ENCODE data around the gene NLGN4X.
"Not testable (repeated sequence)": the region's sequence is repeated elsewhere in the genome, so short reads cannot be mapped to it uniquely, and the experiment has no call there.

Gene NLGN4X

DNA sequence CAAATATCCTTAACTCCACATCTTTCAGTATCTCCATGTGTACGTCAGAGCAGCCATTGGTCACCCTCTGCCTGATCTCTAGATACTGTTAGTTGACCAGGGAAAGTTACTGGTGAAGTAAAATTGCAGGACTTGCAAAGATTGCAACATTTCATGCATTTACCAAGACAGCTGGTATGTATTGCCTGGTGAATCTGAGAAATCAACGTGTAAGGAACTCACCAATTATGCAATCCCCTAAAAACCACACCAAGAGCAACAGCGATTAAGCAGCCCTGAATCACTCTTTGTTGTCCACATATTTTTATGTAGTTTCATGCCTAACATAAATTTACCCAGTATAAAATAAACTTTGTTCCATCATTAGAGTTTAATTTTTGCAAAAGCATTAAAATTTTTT is 271.2 kb downstream of the NLGN4X start:
- H3K36me3 ChIP-seq (ENCODE audit: insufficient read depth, low read length), result no peaks in the 10 kb centered on the region
- peaks cover 3% of the 10 kb centered on the region; the same call in 1 of the 2 replicates for H3K4me1 ChIP-seq (ENCODE audit: insufficient read depth, low read length)
- no peaks in the 10 kb centered on the region for H3K27me3 ChIP-seq (ENCODE audit: insufficient read depth, low read length)
- H3K27ac ChIP-seq (ENCODE audit: low read depth, low read length), result no peak overlapping the region
- no peaks in the 10 kb centered on the region for H3K9me3 ChIP-seq (ENCODE audit: insufficient read depth, low read depth, low read length)
- H3K4me3 ChIP-seq (ENCODE audit: low read length), result no peak overlapping the region
- 97% methylated on average over 3 of the region's 3 CpGs for WGBS
- H3K9ac ChIP-seq (ENCODE audit: low read depth, low read length), result no peak overlapping the region

- Histone ChIP-seq H3K4me1 (ENCODE audit: insufficient read depth, low read length) (no peaks in the 10 kb centered on the region), H3K27ac (ENCODE audit: low read depth, low read length) (no peak overlapping the region), H3K27me3 (ENCODE audit: insufficient read depth, low read length) (no peaks in the 10 kb centered on the region), H3K36me3 (ENCODE audit: insufficient read depth, low read length) (no peaks in the 10 kb centered on the region), H3K4me3 (ENCODE audit: low read length) (no peak overlapping the region), H3K9ac (ENCODE audit: low read depth, low read length) (no peak overlapping the region), H3K9me3 (ENCODE audit: insufficient read depth, low read depth, low read length) (no peaks in the 10 kb centered on the region)
- WGBS, result 93% methylated on average over 6 of the region's 6 CpGs
Measured at GRCh38 chrX:5936438-5936837, 292.2 kb downstream of the NLGN4X start.

DNA sequence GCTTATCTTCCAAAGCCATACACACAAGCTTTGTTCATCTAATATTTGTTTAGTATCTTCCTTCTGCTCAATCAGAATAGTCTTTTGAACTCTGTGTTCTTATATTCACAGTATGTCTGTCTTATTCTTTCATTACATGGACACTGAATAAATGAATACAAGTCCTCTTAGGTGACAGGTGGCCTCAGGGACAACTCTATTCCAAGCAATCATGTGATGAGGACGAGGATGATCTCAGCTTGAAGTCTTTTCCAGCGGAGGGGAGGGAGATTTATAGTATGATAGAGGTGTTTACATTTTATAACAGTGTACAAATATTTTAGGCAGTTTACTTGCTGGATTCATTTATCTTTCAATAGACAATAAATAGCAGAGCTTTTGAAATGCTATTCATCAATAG is 300.4 kb downstream of the NLGN4X start:
- Histone ChIP-seq H3K36me3 (ENCODE audit: insufficient read depth, low read length) (no peaks in the 10 kb centered on the region), H3K27me3 (ENCODE audit: insufficient read depth, low read length) (no peaks in the 10 kb centered on the region), H3K9ac (ENCODE audit: low read depth, low read length) (no peak overlapping the region), H3K9me3 (ENCODE audit: insufficient read depth, low read depth, low read length) (no peaks in the 10 kb centered on the region), H3K4me3 (ENCODE audit: low read length) (no peak overlapping the region), H3K4me1 (ENCODE audit: insufficient read depth, low read length) (no peaks in the 10 kb centered on the region), H3K27ac (ENCODE audit: low read depth, low read length) (no peak overlapping the region)
- 100% methylated on average over 1 of the region's 2 CpGs for WGBS

GRCh38 chrX:5916945-5917344 is 311.7 kb downstream of the NLGN4X start:
- Histone ChIP-seq H3K36me3 (ENCODE audit: insufficient read depth, low read length) (no peaks in the 10 kb centered on the region), H3K27ac (ENCODE audit: low read depth, low read length) (no peak overlapping the region), H3K9me3 (ENCODE audit: insufficient read depth, low read depth, low read length) (no peaks in the 10 kb centered on the region), H3K9ac (ENCODE audit: low read depth, low read length) (no peak overlapping the region), H3K4me3 (ENCODE audit: low read length) (no peak overlapping the region), H3K27me3 (ENCODE audit: insufficient read depth, low read length) (no peaks in the 10 kb centered on the region), H3K4me1 (ENCODE audit: insufficient read depth, low read length) (no peaks in the 10 kb centered on the region)
- WGBS, result 94% methylated on average over 5 of the region's 5 CpGs

GRCh38 chrX:5915783-5916182 is 312.9 kb downstream of the NLGN4X start:
- Histone ChIP-seq H3K4me3 (ENCODE audit: low read length) (no peak overlapping the region), H3K36me3 (ENCODE audit: insufficient read depth, low read length) (no peaks in the 10 kb centered on the region), H3K27me3 (ENCODE audit: insufficient read depth, low read length) (no peaks in the 10 kb centered on the region), H3K4me1 (ENCODE audit: insufficient read depth, low read length) (peaks cover 1% of the 10 kb centered on the region; the same call in 1 of the 2 replicates), H3K9me3 (ENCODE audit: insufficient read depth, low read depth, low read length) (no peaks in the 10 kb centered on the region), H3K27ac (ENCODE audit: low read depth, low read length) (no peak overlapping the region), H3K9ac (ENCODE audit: low read depth, low read length) (no peak overlapping the region)
- WGBS, result no CpG with 5 or more reads among the region's 1 CpG

DNA sequence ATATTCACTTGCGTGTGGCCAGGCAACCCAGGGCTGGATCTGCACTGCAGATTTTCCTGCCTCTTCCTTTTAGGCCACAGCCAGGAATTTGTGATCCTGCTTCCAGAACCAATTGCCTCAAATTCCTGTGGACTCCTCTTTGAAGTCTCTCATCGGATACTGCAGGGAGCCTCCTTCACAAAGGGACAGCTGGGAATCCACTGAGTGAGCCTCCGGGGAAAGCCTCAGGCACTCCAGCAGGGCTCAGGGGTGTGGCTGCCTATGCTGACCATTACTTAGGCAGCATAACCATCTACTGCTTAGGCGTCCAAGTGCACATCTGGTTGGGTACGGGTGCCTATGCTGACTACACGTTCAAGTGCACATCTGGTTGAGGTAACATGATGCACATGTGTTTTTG is 321.5 kb downstream of the NLGN4X start:
- no peak overlapping the region for H3K4me3 ChIP-seq (ENCODE audit: low read length)
- H3K4me1 ChIP-seq (ENCODE audit: insufficient read depth, low read length), result peaks cover 5% of the 10 kb centered on the region; the same call in 1 of the 2 replicates
- no peaks in the 10 kb centered on the region for H3K9me3 ChIP-seq (ENCODE audit: insufficient read depth, low read depth, low read length)
- H3K36me3 ChIP-seq (ENCODE audit: insufficient read depth, low read length), result peaks cover 21% of the 10 kb centered on the region
- no peak overlapping the region for H3K27ac ChIP-seq (ENCODE audit: low read depth, low read length)
- WGBS, result 78% methylated on average over 6 of the region's 6 CpGs
- no peak overlapping the region for H3K9ac ChIP-seq (ENCODE audit: low read depth, low read length)
- H3K27me3 ChIP-seq (ENCODE audit: insufficient read depth, low read length), result no peaks in the 10 kb centered on the region

GRCh38 chrX:5903586-5904190 is 325.0 kb downstream of the NLGN4X start:
- 95% methylated on average over 18 of the region's 18 CpGs for WGBS
- H3K4me1 ChIP-seq (ENCODE audit: insufficient read depth, low read length); H3K4me3 ChIP-seq (ENCODE audit: low read length); H3K9ac ChIP-seq (ENCODE audit: low read depth, low read length); H3K27ac ChIP-seq (ENCODE audit: low read depth, low read length); H3K9me3 ChIP-seq (ENCODE audit: insufficient read depth, low read depth, low read length); H3K27me3 ChIP-seq (ENCODE audit: insufficient read depth, low read length): not testable (repeated sequence)
- peaks cover 31% of the 10 kb centered on the region for H3K36me3 ChIP-seq (ENCODE audit: insufficient read depth, low read length)

- peaks cover 18% of the 10 kb centered on the region for H3K36me3 ChIP-seq (ENCODE audit: insufficient read depth, low read length)
- H3K27ac ChIP-seq (ENCODE audit: low read depth, low read length), result no peak overlapping the region
- no peak overlapping the region for H3K4me3 ChIP-seq (ENCODE audit: low read length)
- H3K4me1 ChIP-seq (ENCODE audit: insufficient read depth, low read length), result no peaks in the 10 kb centered on the region
- 96% methylated on average over 9 of the region's 9 CpGs for WGBS
- H3K27me3 ChIP-seq (ENCODE audit: insufficient read depth, low read length), result no peaks in the 10 kb centered on the region
- H3K9ac ChIP-seq (ENCODE audit: low read depth, low read length), result no peak overlapping the region
- H3K9me3 ChIP-seq (ENCODE audit: insufficient read depth, low read depth, low read length), result no peaks in the 10 kb centered on the region
Measured at GRCh38 chrX:5898463-5898862, 330.2 kb downstream of the NLGN4X start.

DNA sequence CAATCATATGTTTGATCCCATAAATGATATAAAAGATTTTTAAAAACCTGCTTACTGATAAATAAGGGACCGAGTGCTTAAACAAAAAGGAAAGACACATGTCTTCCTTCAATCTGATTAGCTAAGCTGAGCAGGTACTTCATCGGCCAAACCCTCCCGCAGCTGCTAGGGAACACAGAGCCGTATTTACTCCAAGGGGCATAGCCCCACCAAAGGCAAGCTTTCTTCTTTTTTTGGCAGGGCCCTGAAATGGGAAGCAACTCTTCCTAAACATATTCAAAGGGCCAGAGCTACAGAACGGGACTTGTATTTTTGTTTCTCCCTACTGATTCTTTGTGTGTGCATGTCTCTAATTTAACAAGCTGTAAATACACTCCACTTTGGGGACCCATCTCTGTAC is 337.3 kb downstream of the NLGN4X start:
- no peaks in the 10 kb centered on the region for H3K9me3 ChIP-seq (ENCODE audit: insufficient read depth, low read depth, low read length)
- no peak overlapping the region for H3K27ac ChIP-seq (ENCODE audit: low read depth, low read length)
- peaks cover 5% of the 10 kb centered on the region; the same call in 1 of the 2 replicates for H3K36me3 ChIP-seq (ENCODE audit: insufficient read depth, low read length)
- no peak overlapping the region for H3K9ac ChIP-seq (ENCODE audit: low read depth, low read length)
- H3K27me3 ChIP-seq (ENCODE audit: insufficient read depth, low read length), result no peaks in the 10 kb centered on the region
- no peak overlapping the region for H3K4me3 ChIP-seq (ENCODE audit: low read length)
- WGBS, result 98% methylated on average over 5 of the region's 5 CpGs
- no peaks in the 10 kb centered on the region for H3K4me1 ChIP-seq (ENCODE audit: insufficient read depth, low read length)

- peaks cover 4% of the 10 kb centered on the region; the same call in 1 of the 2 replicates for H3K4me1 ChIP-seq (ENCODE audit: insufficient read depth, low read length)
- no peak overlapping the region for H3K9ac ChIP-seq (ENCODE audit: low read depth, low read length)
- H3K9me3 ChIP-seq (ENCODE audit: insufficient read depth, low read depth, low read length), result no peaks in the 10 kb centered on the region
- no peak overlapping the region for H3K4me3 ChIP-seq (ENCODE audit: low read length)
- 15% methylated on average over 2 of the region's 12 CpGs for WGBS
- H3K27ac ChIP-seq (ENCODE audit: low read depth, low read length), result no peak overlapping the region
- no peaks in the 10 kb centered on the region for H3K36me3 ChIP-seq (ENCODE audit: insufficient read depth, low read length)
- no peaks in the 10 kb centered on the region for H3K27me3 ChIP-seq (ENCODE audit: insufficient read depth, low read length)
Measured at GRCh38 chrX:5876984-5877596, 351.6 kb downstream of the NLGN4X start.

DNA sequence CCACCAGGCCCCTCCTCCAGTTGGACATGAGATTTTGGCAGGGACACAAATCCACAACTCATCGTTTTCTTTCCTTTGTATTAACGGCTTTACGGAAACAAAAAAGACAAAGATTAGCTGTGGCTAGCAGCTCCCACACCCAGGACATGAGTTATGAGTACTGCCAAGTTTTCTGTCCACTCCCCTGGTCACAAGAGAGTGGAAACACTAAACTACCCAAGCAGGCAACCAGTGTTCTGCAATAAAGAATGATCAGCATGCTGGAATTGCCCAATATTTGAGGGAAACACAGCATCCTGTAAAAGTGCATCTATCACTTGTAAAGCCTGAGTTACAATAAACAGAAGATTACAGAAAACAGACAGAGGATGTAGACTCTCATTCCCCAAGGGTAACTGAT is 358.4 kb downstream of the NLGN4X start:
- Histone ChIP-seq H3K27me3 (ENCODE audit: insufficient read depth, low read length) (no peaks in the 10 kb centered on the region), H3K4me3 (ENCODE audit: low read length) (no peak overlapping the region)

More for the DNA sequence above, 358.4 kb downstream of the NLGN4X start:
- Histone ChIP-seq H3K9ac (ENCODE audit: low read depth, low read length) (no peak overlapping the region), H3K27ac (ENCODE audit: low read depth, low read length) (no peak overlapping the region), H3K4me1 (ENCODE audit: insufficient read depth, low read length) (peaks cover 4% of the 10 kb centered on the region; the same call in 1 of the 2 replicates), H3K36me3 (ENCODE audit: insufficient read depth, low read length) (no peaks in the 10 kb centered on the region), H3K9me3 (ENCODE audit: insufficient read depth, low read depth, low read length) (no peaks in the 10 kb centered on the region)
- 100% methylated on average over 3 of the region's 3 CpGs for WGBS
